Activated CD8-positive, alpha-beta memory T cell treated with anti-CD3 and anti-CD28 coated beads for 48 hours (primary cell): Measurements from ENCODE around the gene PTPRN.

Source experiments
- DNase-seq, 3 experiments: peaks; one replicate each; pipeline ENCODE4 v3.0.0-alpha.2; 2020; ENCODE audit warnings: low read depth in 2 of 3, low spot score in 2 of 3

Gene PTPRN

GRCh38 chr2:219308142-219309101 is 779 bp downstream of the PTPRN start:
- peak; percentile 23 to 66 (median 53) for DNase-seq

GRCh38 chr2:219306047-219306446 is 3.2 kb downstream of the PTPRN start:
- DNase-seq: no peak

GRCh38 chr2:219304223-219304622 is 5.0 kb downstream of the PTPRN start:
- no peak for DNase-seq

DNA sequence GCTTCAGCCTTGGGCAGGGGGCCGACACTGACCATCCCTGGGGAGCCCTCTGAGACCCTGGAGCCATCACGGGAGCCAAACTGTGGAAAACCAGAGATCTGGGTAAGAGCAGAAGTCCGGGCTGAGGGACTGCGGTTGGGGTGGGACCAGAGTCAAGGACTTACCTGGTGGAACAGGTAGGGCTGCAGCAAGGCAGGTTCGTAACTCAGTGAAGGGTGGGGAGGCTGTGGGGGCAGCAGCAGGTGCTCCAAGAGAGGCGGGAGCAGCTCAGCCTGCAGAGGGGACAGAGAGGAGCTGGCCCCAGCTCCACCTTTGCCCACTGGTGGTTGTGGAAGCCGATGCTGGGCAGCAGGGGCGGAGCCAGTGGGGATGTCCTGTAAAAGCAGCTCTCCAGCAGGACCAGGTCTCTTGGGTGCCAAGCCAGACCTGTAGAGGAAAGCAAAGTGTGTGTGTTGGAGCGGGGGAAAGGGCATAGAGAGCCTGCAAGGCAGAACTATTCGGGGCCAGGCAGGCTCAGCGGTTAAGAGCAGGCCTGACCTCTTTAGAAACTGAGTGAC is 6.7 kb downstream of the PTPRN start:
- no peak for DNase-seq

- DNase-seq: no peak
Observed at GRCh38 chr2:219300022-219300421, 9.2 kb downstream of the PTPRN start.

GRCh38 chr2:219299372-219299760 is 9.8 kb downstream of the PTPRN start:
- no peak for DNase-seq

DNA sequence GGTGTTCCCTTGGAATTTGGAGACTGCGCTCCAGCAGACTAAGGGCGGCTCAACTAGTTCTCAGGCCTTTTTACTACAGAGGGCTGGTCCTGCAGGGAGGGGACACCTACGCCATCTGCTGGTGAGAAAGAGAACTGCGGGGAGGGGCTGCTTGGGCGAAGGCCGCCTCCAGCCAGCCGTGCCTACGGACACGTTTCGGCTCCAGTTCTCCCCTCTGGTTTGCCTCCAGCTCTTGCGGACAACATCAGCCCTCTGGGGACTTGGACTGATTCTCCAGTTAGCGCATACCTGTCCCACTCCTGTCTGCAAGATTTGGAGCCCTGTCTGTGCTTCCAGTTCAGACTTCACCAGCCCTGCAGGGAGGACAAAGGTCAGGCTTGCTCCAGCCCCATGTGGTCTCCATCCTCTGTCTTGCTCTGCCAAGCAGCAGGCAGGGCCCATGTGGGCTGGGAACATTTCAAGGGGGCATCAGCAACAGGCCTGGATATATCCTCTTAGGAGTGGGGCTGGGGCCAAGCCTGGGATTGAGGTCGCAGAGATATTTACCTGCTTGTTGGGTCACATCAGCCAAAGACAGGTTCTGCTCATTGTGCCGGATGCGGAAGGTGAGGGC is 10.3 kb downstream of the PTPRN start:
- DNase-seq: peak; percentile 69 to 92 (median 92)

- no peak for DNase-seq
Observed at GRCh38 chr2:219297766-219298456, 11.3 kb downstream of the PTPRN start.

GRCh38 chr2:219296631-219297391 is 12.4 kb downstream of the PTPRN start:
- DNase-seq: no peak

DNA sequence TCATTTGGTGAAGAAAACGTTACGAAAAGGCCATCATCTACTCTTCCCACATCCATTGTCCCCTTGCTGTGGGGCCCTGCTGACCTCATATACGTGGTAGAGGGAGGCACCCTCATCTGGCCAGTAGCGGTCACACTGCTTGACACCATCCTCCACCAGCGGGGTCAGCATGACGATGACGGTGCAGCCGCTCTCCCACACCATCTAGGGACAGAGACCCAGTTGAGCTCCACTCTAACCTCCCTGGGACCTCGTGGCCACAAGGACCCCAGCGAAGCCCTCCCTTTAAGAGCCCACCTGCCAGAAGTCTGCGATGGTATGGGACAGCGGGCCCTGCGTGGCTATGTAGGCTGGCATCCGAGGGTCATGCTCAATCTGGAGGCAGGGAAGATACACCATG is 13.1 kb downstream of the PTPRN start:
- DNase-seq: no peak

DNA sequence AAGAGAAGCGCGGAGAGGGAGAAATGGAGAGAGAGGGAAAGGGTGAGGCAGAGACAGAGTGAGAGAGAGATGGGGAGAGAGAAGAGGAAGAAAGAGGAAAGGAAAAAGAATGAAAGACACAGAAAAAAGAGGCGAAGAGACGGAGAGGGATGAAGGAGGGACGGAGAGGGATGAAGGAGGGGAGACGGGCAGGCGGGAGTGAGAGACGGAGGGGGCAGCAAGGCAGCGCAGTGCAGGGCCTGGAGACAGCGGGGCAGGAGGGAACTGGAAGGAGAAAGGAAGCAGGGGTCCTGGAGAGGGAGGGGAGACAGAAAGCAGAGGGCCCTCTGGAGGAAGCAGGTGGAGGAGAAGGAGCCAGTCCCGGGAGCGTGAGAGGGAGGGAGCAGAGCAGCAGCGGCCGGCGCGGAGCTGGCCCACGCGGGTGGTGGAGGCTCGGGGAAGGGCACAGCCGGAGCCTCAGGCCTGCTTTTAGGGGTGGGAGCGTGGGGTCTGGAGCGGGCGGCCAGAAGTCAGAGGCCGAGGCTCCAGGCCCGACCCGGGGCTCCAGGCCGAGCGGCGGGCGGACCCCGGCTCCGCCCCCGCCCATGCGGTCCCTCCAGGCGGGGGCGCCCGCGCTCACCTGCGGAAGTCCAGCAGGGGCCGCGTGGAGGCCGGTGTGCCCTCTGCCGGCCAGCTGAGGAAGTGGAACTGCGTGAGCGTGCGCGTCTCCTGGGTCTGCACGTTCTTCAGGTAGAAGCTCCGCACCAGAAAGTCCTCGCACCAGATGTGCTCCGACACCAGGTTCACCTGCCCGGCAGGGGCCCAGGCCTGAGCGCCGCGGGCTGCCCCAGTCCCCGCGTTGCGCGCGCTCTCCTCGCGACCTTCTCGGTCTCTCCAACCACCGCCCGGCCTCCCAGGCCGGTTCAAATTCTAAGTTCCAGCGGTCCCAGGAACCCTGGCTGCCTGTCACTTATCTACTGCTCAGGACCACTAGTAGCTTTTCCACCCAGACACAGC is 14.5 kb downstream of the PTPRN start:
- peak; percentile 72 to 79 (median 79) for DNase-seq

- DNase-seq: no peak
Observed at GRCh38 chr2:219293736-219294231, 15.4 kb downstream of the PTPRN start.

- no peak for DNase-seq
Observed at GRCh38 chr2:219292616-219293015, 16.6 kb downstream of the PTPRN start.

- no peak for DNase-seq
Observed at GRCh38 chr2:219291910-219292490, 17.2 kb downstream of the PTPRN start.

DNA sequence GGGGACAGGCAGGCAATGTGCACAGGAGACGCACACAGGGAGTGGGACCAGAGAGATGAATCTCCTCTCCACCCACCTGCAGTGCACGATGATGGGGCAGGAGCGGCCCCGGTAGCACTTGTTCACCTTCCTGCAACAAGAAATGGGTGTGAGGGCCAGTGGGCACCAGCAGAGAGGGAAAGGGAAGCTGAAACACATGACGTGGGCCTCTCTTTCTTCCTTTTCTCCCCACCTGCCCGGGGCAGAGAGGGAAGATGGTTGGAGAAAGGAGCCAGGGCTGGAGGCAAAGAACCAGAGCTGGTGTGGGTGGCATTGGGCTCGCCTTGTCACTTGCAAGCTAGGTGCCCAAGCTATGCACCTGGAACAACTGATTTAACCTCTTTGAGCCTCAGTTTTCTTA is 17.8 kb downstream of the PTPRN start:
- DNase-seq: no peak

- no peak for DNase-seq
Observed at GRCh38 chr2:219290381-219291171, 18.6 kb downstream of the PTPRN start.

DNA sequence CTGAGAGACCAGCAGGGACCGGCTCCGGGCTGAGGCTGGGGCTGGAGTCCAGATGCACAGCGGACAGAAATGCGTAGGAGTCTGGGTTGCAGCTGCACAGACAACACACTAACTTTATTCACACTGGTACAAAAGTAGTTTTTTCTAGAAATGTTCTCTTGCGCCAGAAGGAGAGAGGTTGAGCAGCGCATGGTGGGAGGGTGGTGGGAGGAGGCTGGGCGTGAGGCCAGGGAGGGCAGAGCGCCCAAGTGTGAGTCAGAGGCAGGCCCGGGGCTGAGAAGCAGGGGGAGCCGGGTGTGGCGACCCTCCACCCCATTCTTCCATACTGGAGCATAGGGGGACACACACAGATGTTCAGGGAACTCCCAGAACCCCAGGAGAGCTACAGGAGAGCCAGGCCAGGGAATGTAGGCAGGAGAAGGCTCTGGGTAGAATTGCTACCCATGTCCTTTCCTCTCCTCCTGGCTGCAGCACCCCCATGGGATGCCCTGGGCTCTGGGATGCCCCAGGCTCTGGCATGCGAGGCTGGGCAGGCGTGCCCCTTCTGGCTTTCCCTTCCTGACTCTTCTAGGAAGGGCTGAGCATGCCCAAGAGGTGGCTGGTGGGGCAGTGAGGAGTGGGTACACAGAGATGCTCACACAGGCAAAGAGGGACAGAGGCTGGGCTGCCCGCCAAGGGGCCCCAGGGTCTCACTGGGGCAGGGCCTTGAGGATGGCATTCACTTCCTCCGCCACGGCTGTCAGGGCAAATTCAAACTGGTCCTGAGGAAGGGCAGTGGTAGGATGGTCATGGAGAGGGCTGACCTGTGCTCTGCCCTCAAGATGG is 19.5 kb downstream of the PTPRN start:
- DNase-seq: no peak
